BE2C (cell line): ENCODE data around the gene LRCH4.
A peak's percentile ranks its signal among the peaks of the same experiment; 100 is the strongest.
"Not testable (repeated sequence)": the region's sequence is repeated elsewhere in the genome, so short reads cannot be mapped to it uniquely, and the experiment has no call there.

Experiments used
- DNase-seq: peaks from one replicate; pipeline ENCODE4 v3.0.0-alpha.2; 2020
- H3K27me3 ChIP-seq: fragments of 250-450 bp; sonication (Bioruptor Pico); 2 replicates; pipeline ENCODE4 v1.5.1; 2020; ENCODE audit warnings: mild to moderate bottlenecking
- H3K36me3 ChIP-seq: fragments of 250-450 bp; sonication (Bioruptor Pico); 2 replicates; pipeline ENCODE4 v1.5.1; 2020; ENCODE audit warnings: mild to moderate bottlenecking
- H3K4me1 ChIP-seq: fragments of 250-450 bp; sonication (Bioruptor Pico); 2 replicates; pipeline ENCODE4 v1.5.1; 2020
- H3K4me3 ChIP-seq: 2 replicates; pipeline ENCODE4 v1.5.1; 2011; ENCODE audit warnings: low read depth, low read length
- H3K9me3 ChIP-seq: fragments of 250-450 bp; sonication (Bioruptor Pico); 2 replicates; pipeline ENCODE4 v1.5.1; 2020
- CTCF ChIP-seq: IDR thresholded peaks from 2 replicates; pipeline ENCODE4 v1.5.1; 2012; ENCODE audit warnings: mild to moderate bottlenecking, low read depth, low read length

Gene LRCH4

GRCh38 chr7:100538348-100538653 is 47.6 kb downstream of the LRCH4 start:
- peak overlapping the region; percentile 65 for H3K4me3 ChIP-seq
- TF ChIP-seq CTCF = no peak
- DNase-seq = no peak

GRCh38 chr7:100536695-100537094 is 49.2 kb downstream of the LRCH4 start:
- H3K4me1 ChIP-seq, H3K27me3 ChIP-seq: not testable (repeated sequence)

More at GRCh38 chr7:100538348-100538653, 47.6 kb downstream of the LRCH4 start:
- Histone ChIP-seq H3K27me3 (no peaks in the 10 kb centered on the region), H3K9me3 (no peaks in the 10 kb centered on the region), H3K4me1 (no peaks in the 10 kb centered on the region), H3K36me3 (no peaks in the 10 kb centered on the region)

GRCh38 chr7:100535982-100536381 is 49.9 kb downstream of the LRCH4 start:
- H3K4me1 ChIP-seq, H3K27me3 ChIP-seq, H3K4me3 ChIP-seq, DNase-seq, H3K36me3 ChIP-seq, H3K9me3 ChIP-seq: not testable (repeated sequence)

More at GRCh38 chr7:100536695-100537094, 49.2 kb downstream of the LRCH4 start:
- not testable (repeated sequence) for DNase-seq, H3K9me3 ChIP-seq, H3K36me3 ChIP-seq, H3K4me3 ChIP-seq

GRCh38 chr7:100532165-100533022 is 53.5 kb downstream of the LRCH4 start:
- no peak overlapping the region for H3K4me3 ChIP-seq
- no peak for DNase-seq
- TF ChIP-seq CTCF = no peak
- H3K27me3 ChIP-seq = no peaks in the 10 kb centered on the region
- H3K9me3 ChIP-seq = no peaks in the 10 kb centered on the region
- no peaks in the 10 kb centered on the region for H3K4me1 ChIP-seq
- no peaks in the 10 kb centered on the region for H3K36me3 ChIP-seq

GRCh38 chr7:100528108-100528866 is 57.6 kb downstream of the LRCH4 start:
- H3K4me1 ChIP-seq, H3K4me3 ChIP-seq, H3K36me3 ChIP-seq, DNase-seq, H3K27me3 ChIP-seq, H3K9me3 ChIP-seq: not testable (repeated sequence)
